ACC112 (cell line): ENCODE results near the gene PDE4B.
A peak's percentile ranks its signal among the peaks of the same experiment; 100 is the strongest.

Experiments
- H2AFZ ChIP-seq: fragments of 200-600 bp; sonication (generic); one replicate; pipeline ENCODE4 v1.6.0; 2017; ENCODE audit warnings: antibody characterized with exemption, low read length; ENCODE audit not compliant: unreplicated experiment
- H3K27ac ChIP-seq: fragments of 200-600 bp; sonication (generic); 2 replicates; pipeline ENCODE4 v1.5.1; 2014; ENCODE audit warnings: low read depth, mild to moderate bottlenecking, antibody characterized with exemption, low read length, moderate library complexity
- H3K27me3 ChIP-seq: fragments of 200-600 bp; sonication (generic); 2 replicates; pipeline ENCODE4 v1.6.1; 2014; ENCODE audit warnings: mild to moderate bottlenecking, antibody characterized with exemption, low read length, moderate library complexity, mixed read lengths; ENCODE audit not compliant: insufficient read depth
- H3K36me3 ChIP-seq: fragments of 200-600 bp; sonication (generic); 2 replicates; pipeline ENCODE4 v1.6.1; 2016; ENCODE audit warnings: mild to moderate bottlenecking, antibody characterized with exemption, low read length, moderate library complexity, mixed read lengths; ENCODE audit not compliant: insufficient read depth
- H3K4me1 ChIP-seq: fragments of 200-600 bp; sonication (generic); one replicate; pipeline ENCODE4 v1.6.1; 2016; ENCODE audit warnings: low read length, mixed read lengths; ENCODE audit not compliant: insufficient read depth, unreplicated experiment, control insufficient read depth
- H3K4me3 ChIP-seq: fragments of 200-600 bp; sonication (generic); 2 replicates; pipeline ENCODE4 v1.5.1; 2014; ENCODE audit warnings: mild to moderate bottlenecking, low read depth, low read length
- H3K79me2 ChIP-seq: fragments of 200-600 bp; sonication (generic); one replicate; pipeline ENCODE4 v1.6.0; 2016; ENCODE audit warnings: low read length; ENCODE audit not compliant: control insufficient read depth, unreplicated experiment, insufficient read depth

Gene PDE4B

GRCh38 chr1:66231217-66231616, 438.5 kb downstream of the PDE4B start:
- H3K27me3 ChIP-seq, result no peaks in the 10 kb centered on the region
- no peaks in the 10 kb centered on the region for H3K79me2 ChIP-seq
- H3K4me1 ChIP-seq, result peaks cover 10% of the 10 kb centered on the region
- no peak overlapping the region for H3K4me3 ChIP-seq
- no peaks in the 10 kb centered on the region for H3K36me3 ChIP-seq
- H3K27ac ChIP-seq, result peak overlapping the region; percentile 50
- no peak overlapping the region for H2AFZ ChIP-seq

- no peaks in the 10 kb centered on the region for H3K27me3 ChIP-seq
- H3K27ac ChIP-seq, result peak overlapping the region; percentile 50
- peaks cover 10% of the 10 kb centered on the region for H3K4me1 ChIP-seq
- no peak overlapping the region for H3K4me3 ChIP-seq
- H2AFZ ChIP-seq, result no peak overlapping the region
- H3K79me2 ChIP-seq, result no peaks in the 10 kb centered on the region
- H3K36me3 ChIP-seq, result no peaks in the 10 kb centered on the region
Observed at GRCh38 chr1:66231681-66232463, 439.2 kb downstream of the PDE4B start.

- no peaks in the 10 kb centered on the region for H3K79me2 ChIP-seq
- no peaks in the 10 kb centered on the region for H3K36me3 ChIP-seq
- H3K4me1 ChIP-seq, result no peaks in the 10 kb centered on the region
- no peak overlapping the region for H3K27ac ChIP-seq
- no peaks in the 10 kb centered on the region for H3K27me3 ChIP-seq
- no peak overlapping the region for H3K4me3 ChIP-seq
- H2AFZ ChIP-seq, result no peak overlapping the region
Observed at GRCh38 chr1:66237042-66237441, 444.3 kb downstream of the PDE4B start.

GRCh38 chr1:66237722-66238479, 445.2 kb downstream of the PDE4B start:
- no peak overlapping the region for H3K27ac ChIP-seq
- H3K4me3 ChIP-seq, result no peak overlapping the region
- no peak overlapping the region for H2AFZ ChIP-seq
- H3K27me3 ChIP-seq, result no peaks in the 10 kb centered on the region
- H3K4me1 ChIP-seq, result peaks cover 2% of the 10 kb centered on the region
- H3K36me3 ChIP-seq, result no peaks in the 10 kb centered on the region
- no peaks in the 10 kb centered on the region for H3K79me2 ChIP-seq

GRCh38 chr1:66239834-66240233, 447.1 kb downstream of the PDE4B start:
- Histone ChIP-seq H3K27ac (no peak overlapping the region), H2AFZ (no peak overlapping the region), H3K79me2 (no peaks in the 10 kb centered on the region), H3K36me3 (no peaks in the 10 kb centered on the region), H3K4me3 (no peak overlapping the region), H3K27me3 (no peaks in the 10 kb centered on the region), H3K4me1 (peaks cover 14% of the 10 kb centered on the region)

GRCh38 chr1:66240491-66241484, 448.1 kb downstream of the PDE4B start:
- H3K27ac ChIP-seq, result no peak overlapping the region
- H3K36me3 ChIP-seq, result no peaks in the 10 kb centered on the region
- H3K27me3 ChIP-seq, result no peaks in the 10 kb centered on the region
- peaks cover 14% of the 10 kb centered on the region for H3K4me1 ChIP-seq
- H2AFZ ChIP-seq, result no peak overlapping the region
- no peaks in the 10 kb centered on the region for H3K79me2 ChIP-seq
- no peak overlapping the region for H3K4me3 ChIP-seq

GRCh38 chr1:66242646-66243547, 450.2 kb downstream of the PDE4B start:
- Histone ChIP-seq H3K36me3 (no peaks in the 10 kb centered on the region), H2AFZ (peak overlapping the region; percentile 72), H3K27me3 (no peaks in the 10 kb centered on the region), H3K27ac (peak overlapping the region; percentile 66), H3K4me1 (peaks cover 14% of the 10 kb centered on the region), H3K4me3 (no peak overlapping the region), H3K79me2 (no peaks in the 10 kb centered on the region)

- peaks cover 14% of the 10 kb centered on the region for H3K4me1 ChIP-seq
- peak overlapping the region; percentile 72 for H2AFZ ChIP-seq
- peak overlapping the region; percentile 66 for H3K27ac ChIP-seq
- H3K79me2 ChIP-seq, result no peaks in the 10 kb centered on the region
- 0 out of 2 replicates have a peak overlapping the region, but pooled peaks have one; percentile 24 for H3K4me3 ChIP-seq
- no peaks in the 10 kb centered on the region for H3K27me3 ChIP-seq
- no peaks in the 10 kb centered on the region for H3K36me3 ChIP-seq
Observed at GRCh38 chr1:66243548-66244130, 450.9 kb downstream of the PDE4B start.

- no peaks in the 10 kb centered on the region for H3K36me3 ChIP-seq
- no peaks in the 10 kb centered on the region for H3K27me3 ChIP-seq
- H3K4me1 ChIP-seq, result peaks cover 14% of the 10 kb centered on the region
- H3K27ac ChIP-seq, result no peak overlapping the region
- no peaks in the 10 kb centered on the region for H3K79me2 ChIP-seq
- H2AFZ ChIP-seq, result no peak overlapping the region
- H3K4me3 ChIP-seq, result no peak overlapping the region
Observed at GRCh38 chr1:66244429-66244828, 451.7 kb downstream of the PDE4B start.
